CD8-positive, alpha-beta memory T cell (primary cell): ENCODE measurements around the gene PPP1R14B. TPM values are rescaled to one million over a fixed set of nuclear protein-coding genes. Genes with fewer than 3 reads are reported as not detected.
A peak's percentile ranks its signal among the peaks of the same experiment; 100 is the strongest.

Source experiments
- CTCF ChIA-PET: fragments of 350-600 bp; sonication (Branson Sonifier 250); formaldehyde crosslinking; loops from one replicate; lab custom pipeline; 2021; ENCODE audit warnings: antibody characterized with exemption; lab: Charles Lee
- POLR2A ChIA-PET: fragments of 350-600 bp; sonication (Branson Sonifier 250); formaldehyde crosslinking; loops from one replicate; lab custom pipeline; 2021; ENCODE audit warnings: antibody characterized with exemption; lab: Charles Lee
- DNase-seq, 5 donors: peaks; one replicate each; pipeline versions ENCODE4 v3.0.0 to v3.0.0-alpha.2; 2020 to 2022; ENCODE audit warnings: mixed read lengths in 1 of 5
- H3K27ac ChIP-seq: one replicate; pipeline ENCODE4 v1.7.0; 2013; ENCODE audit warnings: low read depth, mild to moderate bottlenecking, low read length, moderate library complexity
- H3K27me3 ChIP-seq: 2 replicates; pipeline ENCODE4 v1.7.0; 2013; ENCODE audit warnings: low read length, mild to moderate bottlenecking; ENCODE audit not compliant: insufficient read depth, poor library complexity, severe bottlenecking
- H3K36me3 ChIP-seq: 2 replicates; pipeline ENCODE4 v1.7.0; 2013; ENCODE audit warnings: mild to moderate bottlenecking, low read length, moderate library complexity; ENCODE audit not compliant: insufficient read depth
- H3K4me1 ChIP-seq: 2 replicates; pipeline ENCODE4 v1.7.0; 2013; ENCODE audit warnings: mild to moderate bottlenecking, low read length, moderate library complexity; ENCODE audit not compliant: insufficient read depth
- H3K4me3 ChIP-seq: 2 replicates; pipeline ENCODE4 v1.7.0; 2013; ENCODE audit warnings: mild to moderate bottlenecking, low read length
- H3K9me3 ChIP-seq: 2 replicates; pipeline ENCODE4 v1.7.0; 2013; ENCODE audit warnings: mild to moderate bottlenecking, low read length
- H3K27ac Mint-ChIP-seq, 8 donors: one replicate each; pipeline ENCODE4 v1.8.0; 2020 to 2021; ENCODE audit warnings: mixed read lengths in 8 of 8, mild to moderate bottlenecking in 6 of 8, inconsistent platforms in 3 of 8, moderate library complexity in 3 of 8
- H3K27me3 Mint-ChIP-seq, 2 donors: one replicate each; pipeline ENCODE4 v1.8.0; 2020 to 2021; ENCODE audit warnings: mixed read lengths in 2 of 2, mild to moderate bottlenecking in 1 of 2, moderate library complexity in 1 of 2
- H3K36me3 Mint-ChIP-seq, 3 donors: one replicate each; pipeline ENCODE4 v1.8.0; 2020 to 2021; ENCODE audit warnings: mixed read lengths in 3 of 3, inconsistent platforms in 1 of 3, mild to moderate bottlenecking in 1 of 3
- H3K4me1 Mint-ChIP-seq, 3 donors: one replicate each; pipeline ENCODE4 v1.8.0; 2020 to 2021; ENCODE audit warnings: mixed read lengths in 3 of 3, inconsistent platforms in 1 of 3, mild to moderate bottlenecking in 1 of 3
- H3K4me3 Mint-ChIP-seq, 7 donors: one replicate each; pipeline ENCODE4 v1.8.0; 2020 to 2021; ENCODE audit warnings: mixed read lengths in 7 of 7, mild to moderate bottlenecking in 6 of 7, moderate library complexity in 4 of 7, inconsistent platforms in 2 of 7
- H3K9me3 Mint-ChIP-seq, 5 donors: one replicate each; pipeline ENCODE4 v1.8.0; 2020 to 2022; ENCODE audit warnings: mixed read lengths in 5 of 5, mild to moderate bottlenecking in 3 of 5, moderate library complexity in 2 of 5, inconsistent platforms in 1 of 5
- polyA plus RNA-seq: library from polyadenylated mRNA; unstranded; fragments of 300-500 nt; fragmentation: Illumina TruSeq; gene quantifications from one replicate; pipeline ENCODE4 v1.2.3, GENCODE V29; 2021
- total RNA-seq, 2 experiments: library from RNA; stranded (reverse); gene quantifications; one replicate each; pipeline ENCODE4 v1.2.3, GENCODE V29; 2021

The PPP1R14B gene
- total and polyA plus RNA-seq, 3 experiments from 2014 or later: 57.3 to 381 (median 365) TPM

GRCh38 chr11:64220798-64221197 lies 25.9 kb downstream of the PPP1R14B start:
- H3K4me1 ChIP-seq: peaks cover 9% of the 10 kb centered on the region
- H3K36me3 ChIP-seq: peaks cover 34% of the 10 kb centered on the region
- DNase-seq: no peak
- H3K27me3 Mint-ChIP-seq: no peaks in the 10 kb centered on the region
- H3K4me1 Mint-ChIP-seq: peaks cover 0 to 23% (median 10%) of the 10 kb centered on the region in 3 donors
- no peak overlapping the region for H3K27ac ChIP-seq
- no peaks in the 10 kb centered on the region for H3K9me3 ChIP-seq
- H3K9me3 Mint-ChIP-seq: no peaks in the 10 kb centered on the region
- no peaks in the 10 kb centered on the region for H3K27me3 ChIP-seq
- no peak overlapping the region for H3K4me3 ChIP-seq
- no peak overlapping the region for H3K4me3 Mint-ChIP-seq
- POLR2A ChIA-PET: no interaction called here
- H3K27ac Mint-ChIP-seq: peak overlapping the region in 1 of 8 donors; percentile 52
- peaks cover 0 to 52% (median 2%) of the 10 kb centered on the region in 3 donors for H3K36me3 Mint-ChIP-seq
- CTCF ChIA-PET: interaction anchor here (1.6 to 12.0 kb wide), 2 partner anchors 15 to 80 kb away, joined by 3 to 143 read pairs; partner anchors contain the start of genes CATSPERZ and FERMT3

DNA sequence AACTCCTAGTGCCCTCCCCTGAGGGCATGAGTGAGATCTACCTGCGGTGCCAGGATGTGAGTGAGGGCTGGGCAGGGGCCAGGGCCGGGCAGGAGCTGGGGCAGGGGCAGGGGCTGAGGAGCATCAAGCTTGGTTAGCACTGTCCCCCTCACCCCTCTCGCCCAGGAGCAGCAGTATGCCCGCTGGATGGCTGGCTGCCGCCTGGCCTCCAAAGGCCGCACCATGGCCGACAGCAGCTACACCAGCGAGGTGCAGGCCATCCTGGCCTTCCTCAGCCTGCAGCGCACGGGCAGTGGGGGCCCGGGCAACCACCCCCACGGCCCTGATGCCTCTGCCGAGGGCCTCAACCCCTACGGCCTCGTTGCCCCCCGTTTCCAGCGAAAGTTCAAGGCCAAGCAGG lies 26.5 kb downstream of the PPP1R14B start:
- H3K4me1 ChIP-seq: peaks cover 4% of the 10 kb centered on the region
- H3K36me3 ChIP-seq: peaks cover 34% of the 10 kb centered on the region
- Mint-ChIP-seq H3K4me3 (no peak overlapping the region), H3K27me3 (no peaks in the 10 kb centered on the region), H3K36me3 (peaks cover under 1 to 54% (median 2%) of the 10 kb centered on the region in 3 donors), H3K27ac (peak overlapping the region in 1 of 8 donors; percentile 22), H3K9me3 (no peaks in the 10 kb centered on the region), H3K4me1 (peaks cover under 1 to 18% (median 8%) of the 10 kb centered on the region in 3 donors)
- no peak overlapping the region for H3K27ac ChIP-seq
- H3K27me3 ChIP-seq: no peaks in the 10 kb centered on the region
- ChIA-PET CTCF (interaction anchor here (0.5 to 12.0 kb wide), 2 partner anchors 14 to 1602 kb away, joined by 5 to 143 read pairs; partner anchors contain the start of gene FERMT3), POLR2A (no interaction called here)
- DNase-seq: no peak
- no peaks in the 10 kb centered on the region for H3K9me3 ChIP-seq
- H3K4me3 ChIP-seq: no peak overlapping the region

- H3K4me1 ChIP-seq: no peaks in the 10 kb centered on the region
- peaks cover 34% of the 10 kb centered on the region for H3K36me3 ChIP-seq
- H3K27me3 ChIP-seq: no peaks in the 10 kb centered on the region
- H3K27ac ChIP-seq: no peak overlapping the region
- H3K27me3 Mint-ChIP-seq: peaks cover 0 to 1% of the 10 kb centered on the region in 2 donors
- no peak overlapping the region for H3K4me3 ChIP-seq
- ChIA-PET POLR2A (no interaction called here), CTCF (interaction anchor here (0.5 to 12.0 kb wide), 2 partner anchors 14 to 1602 kb away, joined by 5 to 143 read pairs; partner anchors contain the start of gene FERMT3)
- no peaks in the 10 kb centered on the region for H3K9me3 Mint-ChIP-seq
- peak overlapping the region in 1 of 8 donors; percentile 22 for H3K27ac Mint-ChIP-seq
- no peak for DNase-seq
- H3K4me1 Mint-ChIP-seq: peaks cover 5 to 13% (median 5%) of the 10 kb centered on the region in 3 donors
- peaks cover 3 to 59% (median 6%) of the 10 kb centered on the region in 3 donors for H3K36me3 Mint-ChIP-seq
- no peaks in the 10 kb centered on the region for H3K9me3 ChIP-seq
- no peak overlapping the region for H3K4me3 Mint-ChIP-seq
Observed at GRCh38 chr11:64219755-64220154, 27.0 kb downstream of the PPP1R14B start.

GRCh38 chr11:64219354-64219684 lies 27.4 kb downstream of the PPP1R14B start:
- Mint-ChIP-seq H3K27ac (peak overlapping the region in 1 of 8 donors; percentile 88), H3K9me3 (no peaks in the 10 kb centered on the region), H3K27me3 (peaks cover 0 to 1% of the 10 kb centered on the region in 2 donors), H3K4me1 (peaks cover 5 to 11% (median 5%) of the 10 kb centered on the region in 3 donors), H3K4me3 (no peak overlapping the region), H3K36me3 (peaks cover 3 to 62% (median 6%) of the 10 kb centered on the region in 3 donors)
- H3K36me3 ChIP-seq: peaks cover 32% of the 10 kb centered on the region
- no peak overlapping the region for H3K27ac ChIP-seq
- H3K9me3 ChIP-seq: no peaks in the 10 kb centered on the region
- ChIA-PET CTCF (interaction anchor here (2.1 to 12.0 kb wide), 2 partner anchors 13 to 82 kb away, joined by 4 to 143 read pairs; partner anchors contain the start of gene FERMT3), POLR2A (no interaction called here)
- no peak for DNase-seq
- no peak overlapping the region for H3K4me3 ChIP-seq
- no peaks in the 10 kb centered on the region for H3K27me3 ChIP-seq
- no peaks in the 10 kb centered on the region for H3K4me1 ChIP-seq

DNA sequence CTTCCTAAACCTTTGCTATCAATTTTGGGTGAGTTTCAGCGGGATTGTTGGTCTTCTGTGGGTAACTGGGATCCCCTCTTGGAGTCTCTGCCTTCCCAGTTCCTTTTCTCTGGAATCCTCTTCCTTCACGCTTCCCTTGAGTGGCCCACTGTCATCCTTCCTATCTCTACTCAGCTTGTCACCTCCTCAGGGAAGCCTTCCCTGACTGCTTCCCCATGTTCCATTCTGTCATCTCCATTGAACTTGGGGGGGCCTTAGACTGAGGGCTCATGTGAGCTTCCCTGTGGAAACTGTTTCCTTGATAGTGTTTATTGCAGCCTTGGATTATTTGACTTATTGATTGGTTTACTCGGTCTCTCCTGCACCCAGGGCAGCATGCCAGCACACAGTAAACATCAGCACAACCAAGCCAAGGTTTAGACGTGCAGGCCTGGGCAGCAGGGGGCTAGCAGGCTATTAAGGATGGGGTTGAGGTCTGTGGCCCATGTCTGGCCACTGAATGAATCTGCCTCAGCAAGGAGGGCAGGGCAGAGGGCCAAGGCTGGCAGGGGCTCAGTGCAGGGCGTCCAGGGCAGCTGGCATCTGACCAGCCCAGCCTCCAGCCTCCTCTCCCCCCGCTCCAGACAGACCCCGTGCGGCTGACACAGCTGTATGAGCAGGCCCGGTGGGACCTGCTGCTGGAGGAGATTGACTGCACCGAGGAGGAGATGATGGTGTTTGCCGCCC lies 28.0 kb downstream of the PPP1R14B start:
- no peaks in the 10 kb centered on the region for H3K9me3 Mint-ChIP-seq
- CTCF ChIA-PET: interaction anchor here (1.8 to 12.0 kb wide), 3 partner anchors 8 to 82 kb away, joined by 4 to 143 read pairs (median 4); partner anchors contain the start of gene FERMT3
- H3K4me1 Mint-ChIP-seq: peaks cover 5 to 8% (median 5%) of the 10 kb centered on the region in 3 donors
- H3K27ac Mint-ChIP-seq: peak overlapping the region in 5 of 8 donors; percentile 22 to 88 (median 57)
- no peak for DNase-seq
- no peak overlapping the region for H3K4me3 ChIP-seq
- no peaks in the 10 kb centered on the region for H3K9me3 ChIP-seq
- no peaks in the 10 kb centered on the region for H3K4me1 ChIP-seq
- H3K36me3 ChIP-seq: peaks cover 28% of the 10 kb centered on the region
- no peak overlapping the region for H3K27ac ChIP-seq
- POLR2A ChIA-PET: interaction anchor here (0.6 kb wide), 2 partner anchors 15 to 1784 kb away, joined by 3 read pairs; no protein-coding TSS in a partner anchor
- H3K27me3 ChIP-seq: no peaks in the 10 kb centered on the region
- H3K4me3 Mint-ChIP-seq: no peak overlapping the region
- H3K36me3 Mint-ChIP-seq: peaks cover 6 to 66% (median 7%) of the 10 kb centered on the region in 3 donors
- peaks cover 0 to 1% of the 10 kb centered on the region in 2 donors for H3K27me3 Mint-ChIP-seq

DNA sequence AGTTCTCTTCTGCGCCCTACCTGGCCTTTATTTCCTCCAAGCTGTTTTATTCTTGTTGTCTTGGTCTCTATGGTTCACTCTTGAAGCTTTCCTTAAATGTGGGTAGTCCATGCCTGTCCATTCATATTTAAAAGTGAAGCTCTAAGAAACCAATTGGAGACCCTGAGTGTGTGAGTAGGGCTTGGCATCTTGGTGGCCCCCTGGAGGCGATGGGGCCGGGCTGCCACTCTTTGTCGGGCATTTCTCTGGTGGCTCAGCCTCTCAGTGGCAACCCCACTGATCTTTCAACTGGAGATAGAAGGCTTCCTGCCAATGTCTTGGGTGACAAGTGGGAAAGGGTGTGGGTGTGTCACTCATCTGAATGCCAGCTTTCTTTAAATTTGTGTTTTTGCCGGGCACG lies 29.9 kb downstream of the PPP1R14B start:
- Histone ChIP-seq H3K9me3 (no peaks in the 10 kb centered on the region), H3K4me3 (no peak overlapping the region), H3K27me3 (no peaks in the 10 kb centered on the region), H3K27ac (no peak overlapping the region), H3K4me1 (no peaks in the 10 kb centered on the region), H3K36me3 (peaks cover 34% of the 10 kb centered on the region)
- CTCF ChIA-PET: interaction anchor here (1.1 to 12.0 kb wide), 3 partner anchors 11 to 88 kb away, joined by 6 to 143 read pairs (median 7); partner anchors contain the start of gene FERMT3
- H3K27ac Mint-ChIP-seq: peak overlapping the region in 3 of 8 donors; percentile 24 to 50 (median 50)
- POLR2A ChIA-PET: interaction anchor here (0.5 to 1.0 kb wide), 2 partner anchors 10 to 33 kb away, joined by 5 to 6 read pairs; partner anchors contain the start of gene FERMT3
- H3K36me3 Mint-ChIP-seq: peaks cover 8 to 70% (median 10%) of the 10 kb centered on the region in 3 donors
- H3K27me3 Mint-ChIP-seq: peaks cover 0 to 1% of the 10 kb centered on the region in 2 donors
- H3K4me3 Mint-ChIP-seq: no peak overlapping the region
- peaks cover 10 to 18% (median 11%) of the 10 kb centered on the region in 3 donors for H3K4me1 Mint-ChIP-seq
- peak in 1 of 5 donors; percentile 29 for DNase-seq
- no peaks in the 10 kb centered on the region for H3K9me3 Mint-ChIP-seq

DNA sequence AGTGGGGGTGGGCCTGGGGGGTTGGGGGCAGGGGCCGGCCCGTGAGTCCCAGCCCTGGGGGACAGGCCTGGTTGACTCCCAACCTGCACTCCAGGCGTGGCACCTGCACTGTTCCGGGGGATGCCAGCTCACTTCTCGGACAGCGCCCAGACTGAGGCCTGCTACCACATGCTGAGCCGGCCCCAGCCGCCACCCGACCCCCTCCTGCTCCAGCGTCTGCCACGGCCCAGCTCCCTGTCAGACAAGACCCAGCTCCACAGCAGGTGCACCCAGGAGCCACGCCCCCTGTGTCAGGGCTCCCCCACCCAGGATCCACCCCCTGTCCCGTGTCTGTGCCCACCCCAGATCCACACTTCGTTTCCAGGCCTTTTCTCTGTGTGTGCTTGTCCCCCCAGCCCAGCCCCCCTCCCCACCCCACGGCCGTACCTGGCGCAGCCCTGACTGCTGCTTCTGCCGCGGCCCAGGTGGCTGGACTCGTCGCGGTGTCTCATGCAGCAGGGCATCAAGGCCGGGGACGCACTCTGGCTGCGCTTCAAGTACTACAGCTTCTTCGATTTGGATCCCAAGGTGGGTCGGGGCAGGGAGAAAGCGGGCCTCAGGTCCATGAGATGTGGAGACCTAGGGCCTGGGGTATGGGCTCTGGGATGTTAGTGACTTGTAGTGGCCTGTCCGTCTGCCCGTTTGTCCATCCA lies 35.4 kb downstream of the PPP1R14B start:
- Mint-ChIP-seq H3K36me3 (peaks cover 8 to 64% (median 8%) of the 10 kb centered on the region in 3 donors), H3K9me3 (no peaks in the 10 kb centered on the region), H3K27me3 (peaks cover 0 to 1% of the 10 kb centered on the region in 2 donors), H3K27ac (peak overlapping the region in 1 of 8 donors; percentile 71), H3K4me1 (peaks cover 18 to 45% (median 22%) of the 10 kb centered on the region in 3 donors), H3K4me3 (peak overlapping the region in 2 of 7 donors; percentile 15 to 70)
- DNase-seq: no peak
- Histone ChIP-seq H3K36me3 (peaks cover 17% of the 10 kb centered on the region), H3K4me3 (no peak overlapping the region), H3K9me3 (no peaks in the 10 kb centered on the region), H3K4me1 (peaks cover 14% of the 10 kb centered on the region), H3K27me3 (no peaks in the 10 kb centered on the region), H3K27ac (no peak overlapping the region)
- ChIA-PET POLR2A (interaction anchor here (2.3 kb wide), 1 partner anchor 15 kb away, joined by 7 read pairs; the partner anchor contains the start of genes NUDT22 and TRPT1), CTCF (interaction anchor here (1.3 to 2.8 kb wide), 3 partner anchors 15 to 93 kb away, joined by 5 to 10 read pairs (median 8); partner anchors contain the start of gene ESRRA)
